NCI-H1417 treated with DMSO at 0.1 percent for 48 hours (cell line): Measurements from ENCODE around the gene ARNT2.
"Not testable (repeated sequence)": the region's sequence is repeated elsewhere in the genome, so short reads cannot be mapped to it uniquely, and the experiment has no call there.

Experiments
- DNase-seq: peaks from one replicate; lab custom pipeline; 2025; lab: John Stamatoyannopoulos, UW

The ARNT2 gene

DNA sequence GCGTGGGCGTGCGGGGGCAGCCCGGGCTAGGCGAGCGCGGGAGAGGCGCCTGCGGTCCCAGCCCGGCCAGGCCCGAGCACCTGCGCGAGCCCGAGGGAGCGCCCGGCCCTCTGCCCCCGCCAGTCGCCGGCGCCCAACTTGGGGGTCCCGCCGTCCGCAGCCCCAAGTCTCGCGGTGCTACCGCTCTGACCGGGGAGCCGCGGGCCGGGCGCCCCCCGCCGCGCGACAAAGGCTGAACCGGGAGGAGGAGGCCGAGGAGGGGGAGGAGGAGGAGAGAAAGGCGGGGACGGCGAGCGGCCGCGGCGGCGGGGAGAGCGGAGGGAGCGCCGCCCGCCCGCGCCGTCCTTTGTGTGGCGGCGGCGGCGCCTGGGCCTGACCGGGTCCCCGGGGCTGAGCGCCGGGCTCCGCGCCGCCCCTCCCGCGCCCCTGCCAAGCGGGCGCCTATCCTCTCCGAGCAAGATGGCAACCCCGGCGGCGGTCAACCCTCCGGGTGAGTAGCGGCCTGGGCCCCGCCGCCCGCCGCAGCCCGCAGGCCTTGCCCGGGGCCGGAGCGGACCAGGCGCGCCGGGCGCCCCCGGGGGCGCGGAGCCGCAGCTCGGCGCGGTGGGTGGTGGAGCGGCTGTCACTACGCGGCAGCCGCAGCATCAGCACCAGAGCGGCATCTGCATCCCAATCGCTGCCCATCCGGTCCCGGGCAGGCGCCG is at the start of gene ARNT2:
Gene ARNT2, plus strand, starts transcription at position 326 of the 704 bp plus-strand sequence. Its CDS starts 134 bp downstream, at position 460.
- DNase-seq = no peak

DNA sequence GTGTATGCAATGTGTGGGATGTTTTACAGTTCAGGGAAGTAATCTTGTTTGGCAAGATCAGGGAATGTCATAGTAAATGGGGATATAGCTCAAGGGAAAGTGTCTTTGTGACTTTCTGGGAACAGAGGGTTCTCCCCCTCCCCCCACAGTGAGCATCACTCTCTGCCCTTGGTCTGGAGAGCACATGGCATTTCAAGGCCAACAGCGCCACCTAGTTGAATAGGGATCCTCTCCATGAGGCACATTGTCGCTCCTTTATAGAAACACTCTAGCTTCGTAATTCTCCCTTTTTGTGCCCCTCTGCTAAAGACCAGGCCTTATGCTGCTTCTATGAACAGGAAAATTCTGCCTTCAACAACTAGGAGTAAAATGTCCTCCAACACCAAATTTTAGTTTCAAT is 37.1 kb upstream of the ARNT2 start:
- DNase-seq = no peak

DNA sequence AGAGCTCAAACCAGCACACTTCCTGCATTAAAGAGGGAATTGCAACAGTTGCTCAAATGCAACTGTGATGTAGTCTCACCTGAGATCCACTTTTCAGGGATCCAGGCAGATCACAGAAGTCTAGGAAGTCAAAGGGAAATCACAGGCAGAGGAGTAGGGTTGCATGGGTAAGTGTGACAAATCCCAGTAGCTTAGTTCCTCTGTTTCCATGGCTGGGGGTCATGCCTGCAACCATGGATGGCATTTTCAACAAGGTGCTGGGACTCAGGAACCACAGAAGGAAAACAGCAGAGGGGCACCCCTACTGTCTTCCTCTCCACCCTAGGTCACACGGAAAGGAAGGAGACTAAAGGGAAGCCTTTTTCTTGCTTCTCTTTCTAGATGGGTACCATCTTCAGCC is 36.5 kb upstream of the ARNT2 start:
- DNase-seq = no peak

DNA sequence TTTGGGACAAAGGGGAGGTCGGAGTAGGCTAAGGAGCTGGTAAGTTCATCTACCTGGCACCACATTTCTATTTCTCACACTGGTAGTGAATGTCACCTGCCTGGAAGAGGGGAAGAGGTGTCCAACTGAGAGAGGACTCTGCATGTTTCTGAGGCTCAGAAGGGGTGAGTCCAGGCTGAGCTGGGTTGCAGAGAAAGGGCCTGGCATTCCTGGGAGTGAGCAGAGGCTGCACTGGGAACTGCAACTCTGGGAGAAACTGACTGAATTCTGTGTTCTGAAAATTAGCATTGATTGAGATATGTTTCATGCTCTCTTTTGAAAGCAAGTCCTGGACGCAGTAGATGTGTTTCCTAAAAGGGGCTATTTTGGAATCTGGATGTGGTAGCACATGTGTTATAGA is 32.3 kb upstream of the ARNT2 start:
- no peak for DNase-seq

DNA sequence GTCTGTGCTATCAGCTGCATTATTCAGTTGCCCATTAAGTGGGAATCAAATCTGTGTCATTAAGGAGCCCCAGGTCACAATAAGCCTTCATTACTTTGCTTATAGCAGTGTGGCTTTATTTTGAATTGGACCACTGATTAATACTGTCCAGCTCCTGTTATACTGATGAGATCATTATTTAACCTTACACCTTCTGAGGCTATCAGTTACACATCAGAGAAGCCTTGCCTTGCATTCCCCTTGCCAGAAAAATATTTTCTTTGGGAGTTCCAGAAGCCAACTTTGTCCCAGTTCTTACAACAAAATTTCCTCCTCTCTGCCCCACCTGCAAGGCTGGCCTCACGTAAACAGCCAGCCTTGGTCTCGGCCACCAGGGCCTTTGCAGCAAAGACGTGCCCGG is 29.7 kb upstream of the ARNT2 start:
- DNase-seq = no peak

DNA sequence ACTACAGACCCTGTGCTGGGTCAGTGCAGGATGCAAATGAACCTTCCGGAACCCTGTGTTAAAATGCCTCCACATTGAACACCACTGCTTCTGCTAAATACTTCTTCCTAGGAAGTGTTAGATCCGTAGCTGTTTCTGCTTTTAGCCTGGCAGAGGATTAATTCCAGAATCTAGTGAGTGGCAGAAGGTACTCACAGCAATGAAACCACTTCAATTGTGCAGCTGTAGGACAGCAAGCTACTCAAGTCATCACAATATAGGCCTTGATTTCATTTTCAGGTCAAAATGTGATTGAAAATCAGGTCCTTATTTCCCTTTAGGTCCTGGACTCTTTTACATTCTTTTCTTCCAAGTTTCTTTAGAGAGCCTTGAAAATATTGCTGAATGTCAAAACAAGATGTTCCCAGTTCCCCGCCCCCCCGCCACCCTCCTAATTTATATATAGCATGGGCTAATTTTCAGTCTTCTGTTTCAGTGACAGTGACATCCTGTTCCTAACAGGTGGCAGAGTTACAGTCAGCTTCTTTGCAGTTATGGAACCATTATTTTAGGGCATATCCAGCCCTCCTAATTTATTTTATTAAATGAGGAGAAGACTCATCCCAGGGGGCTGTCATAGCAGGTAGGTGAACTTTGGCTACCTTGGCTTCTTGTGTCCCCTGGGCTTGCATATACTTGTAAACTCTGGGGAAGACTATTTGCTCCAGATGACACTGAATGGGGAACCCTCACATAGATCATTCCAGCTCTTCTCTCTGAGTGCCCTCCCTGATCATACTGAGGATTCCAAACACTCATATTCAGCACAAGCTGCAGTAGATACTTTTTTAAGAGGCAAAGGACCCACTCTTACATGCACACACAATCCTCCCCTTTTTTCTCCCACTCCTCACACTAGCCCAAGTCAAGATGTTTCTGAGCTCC is 28.0 kb upstream of the ARNT2 start:
- no peak for DNase-seq

DNA sequence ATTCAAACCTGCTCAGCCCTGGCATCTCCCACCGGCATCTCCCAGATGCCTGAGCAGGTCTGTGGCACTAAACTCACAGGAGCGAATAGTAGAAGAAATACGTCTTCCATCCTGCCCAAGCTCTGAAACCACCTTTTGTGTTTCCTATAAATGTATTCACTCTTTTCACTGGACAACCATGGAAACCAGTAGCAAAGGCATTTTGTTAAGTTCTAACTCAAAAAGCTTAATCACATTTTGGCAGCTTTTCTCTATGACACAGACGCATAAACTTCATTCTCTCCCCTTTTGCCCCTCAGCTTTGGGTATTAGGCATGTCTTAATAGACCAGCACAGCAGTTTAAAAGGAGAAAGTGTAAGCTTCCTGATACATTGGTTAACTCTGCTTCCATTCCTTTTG is 24.5 kb upstream of the ARNT2 start:
- no peak for DNase-seq

DNA sequence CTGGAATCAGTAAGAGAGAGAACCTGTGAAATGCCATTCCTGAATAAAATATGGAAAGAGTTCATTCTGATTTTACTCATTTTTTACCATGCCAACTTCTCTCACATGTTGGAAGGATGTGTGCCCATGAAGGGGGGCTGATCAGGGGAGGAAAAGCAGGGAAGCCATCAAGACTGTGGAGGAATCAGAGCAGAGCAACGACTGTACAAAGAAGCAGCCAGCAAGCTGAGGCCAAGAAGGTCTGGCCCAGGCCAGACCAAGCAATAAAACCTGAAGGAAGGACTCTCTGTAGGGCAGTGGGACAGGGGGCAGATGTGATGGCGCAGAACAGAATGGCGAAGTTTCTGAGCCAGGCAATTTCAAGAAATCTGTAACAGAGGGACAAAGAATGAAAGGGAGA is 24.0 kb upstream of the ARNT2 start:
- DNase-seq = no peak

DNA sequence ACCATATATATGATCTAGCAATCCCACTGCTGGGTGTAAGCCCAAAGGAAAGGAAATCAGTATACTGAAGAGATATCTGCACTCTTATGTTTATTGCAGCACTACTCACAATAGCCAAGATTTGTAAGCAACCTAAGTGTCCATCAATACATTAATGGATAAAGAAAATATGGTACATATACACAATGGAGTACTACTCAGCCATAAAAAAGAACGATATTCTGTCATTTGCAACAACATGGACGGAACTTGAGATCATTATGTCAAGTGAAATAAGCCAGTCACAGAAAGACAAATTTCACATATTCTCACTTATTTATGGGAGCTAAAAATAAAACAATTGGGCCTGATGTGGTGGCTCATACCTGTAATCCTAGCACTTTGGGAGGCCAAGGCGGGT is 21.9 kb upstream of the ARNT2 start:
- no peak for DNase-seq

DNA sequence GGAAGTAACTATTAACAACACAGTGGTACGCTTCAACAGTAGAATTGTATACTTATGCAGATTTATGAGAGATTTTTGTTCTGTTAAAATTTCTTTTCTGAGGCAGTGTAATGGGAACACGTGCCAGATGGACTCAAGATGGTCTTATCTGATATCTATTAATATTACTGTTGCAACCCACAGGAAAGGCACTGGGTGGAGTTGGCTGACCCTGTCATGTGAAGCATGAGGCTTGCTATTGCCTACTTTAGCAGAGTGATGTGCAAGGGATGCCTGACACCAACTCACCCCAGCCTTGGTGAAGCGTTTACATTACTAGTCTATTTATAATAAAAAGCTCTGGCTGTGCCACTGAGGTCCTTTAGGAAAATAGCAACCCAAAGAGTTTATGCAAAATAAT is 19.8 kb upstream of the ARNT2 start:
- no peak for DNase-seq

DNA sequence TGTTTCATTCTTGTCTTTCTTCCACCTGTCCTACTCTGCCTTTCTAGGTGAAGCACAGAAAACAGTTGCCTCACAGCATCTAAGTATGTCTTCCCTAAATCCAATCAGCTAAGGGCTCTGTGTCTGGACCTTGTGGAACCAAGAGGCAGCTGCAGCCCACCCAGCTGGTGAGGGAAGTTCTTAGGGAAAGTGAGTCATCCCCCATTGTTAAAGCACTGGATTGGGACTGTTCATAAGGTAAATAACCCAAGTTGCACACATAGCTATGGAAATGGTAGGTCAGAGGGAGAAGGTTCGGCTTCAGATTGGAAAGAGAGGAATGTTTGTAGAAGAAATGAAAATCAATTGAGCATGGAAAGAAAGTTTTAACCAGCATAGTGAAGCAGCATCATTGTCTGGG is 18.0 kb upstream of the ARNT2 start:
- DNase-seq = no peak

DNA sequence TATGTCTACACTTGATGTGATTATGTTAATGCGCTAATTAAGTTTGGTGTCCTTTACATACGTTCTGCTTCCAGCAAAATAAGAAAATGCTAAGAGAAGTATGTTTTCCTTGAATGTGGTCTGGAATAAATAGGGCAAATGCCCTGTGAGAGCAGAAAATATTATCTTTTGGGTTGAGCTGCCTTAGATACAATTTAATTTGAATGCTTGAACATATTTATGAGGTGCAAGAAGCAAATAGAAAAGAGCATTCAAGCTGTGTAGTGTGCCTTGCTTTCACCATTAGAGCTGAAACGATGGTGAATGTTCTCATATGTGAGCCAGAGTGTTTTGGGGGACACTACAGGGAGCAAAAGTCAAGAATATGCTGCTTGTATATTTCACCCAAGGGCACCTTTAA is 15.9 kb upstream of the ARNT2 start:
- DNase-seq = no peak

DNA sequence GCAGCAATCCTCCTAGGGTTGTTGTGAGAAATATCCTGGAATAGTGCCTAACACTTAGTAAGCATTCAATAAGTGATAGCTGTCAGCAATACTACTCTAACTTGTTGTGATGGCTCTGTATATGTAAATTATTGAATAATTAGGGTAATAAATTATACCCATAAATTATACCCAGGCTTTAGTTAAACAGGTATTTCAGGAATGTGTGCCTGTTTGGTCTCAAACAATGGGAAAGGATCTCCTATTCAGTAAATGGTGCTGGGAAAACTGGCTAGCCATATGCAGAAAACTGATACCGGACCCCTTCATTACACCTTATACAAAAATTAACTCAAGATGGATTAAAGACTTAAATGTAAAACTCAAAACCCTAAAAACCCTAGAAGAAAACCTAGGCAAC is 14.8 kb upstream of the ARNT2 start:
- DNase-seq = no peak

DNA sequence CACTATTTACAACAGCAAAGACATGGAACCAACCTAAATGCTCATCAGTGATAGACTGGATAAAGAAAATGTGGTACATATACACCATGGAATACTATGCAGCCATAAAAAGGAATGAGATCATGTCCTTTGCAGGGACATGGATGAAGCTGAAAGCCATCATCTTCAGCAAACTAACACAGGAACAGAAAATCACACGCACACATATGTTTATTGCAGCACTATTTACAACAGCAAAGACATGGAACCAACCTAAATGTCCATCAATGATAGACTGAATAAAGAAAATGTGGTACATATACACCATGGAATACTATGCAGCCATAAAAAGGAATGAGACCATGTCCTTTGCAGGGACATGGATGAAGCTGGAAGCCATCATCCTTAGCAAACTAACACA is 13.2 kb upstream of the ARNT2 start:
- not testable (repeated sequence) for DNase-seq

DNA sequence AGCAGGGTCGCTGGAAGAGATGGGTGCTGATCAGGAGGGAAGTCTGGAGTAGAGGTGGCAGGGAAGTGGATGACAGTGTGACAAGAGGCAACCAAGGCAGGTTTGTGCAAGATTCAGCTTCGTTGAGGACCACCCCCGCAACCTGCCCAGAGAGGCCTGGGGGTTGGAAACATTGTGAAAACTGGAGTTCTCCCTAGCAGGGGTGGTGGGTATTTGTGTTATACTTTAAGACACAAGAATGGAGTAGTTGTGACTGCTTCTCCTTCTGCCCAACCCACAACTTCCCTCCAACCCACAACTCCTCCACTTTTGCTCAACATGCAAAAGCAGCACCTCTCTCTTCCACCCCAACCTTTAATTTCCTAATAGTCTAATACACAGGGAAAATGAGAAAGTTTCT is 8.6 kb upstream of the ARNT2 start:
- DNase-seq = no peak

DNA sequence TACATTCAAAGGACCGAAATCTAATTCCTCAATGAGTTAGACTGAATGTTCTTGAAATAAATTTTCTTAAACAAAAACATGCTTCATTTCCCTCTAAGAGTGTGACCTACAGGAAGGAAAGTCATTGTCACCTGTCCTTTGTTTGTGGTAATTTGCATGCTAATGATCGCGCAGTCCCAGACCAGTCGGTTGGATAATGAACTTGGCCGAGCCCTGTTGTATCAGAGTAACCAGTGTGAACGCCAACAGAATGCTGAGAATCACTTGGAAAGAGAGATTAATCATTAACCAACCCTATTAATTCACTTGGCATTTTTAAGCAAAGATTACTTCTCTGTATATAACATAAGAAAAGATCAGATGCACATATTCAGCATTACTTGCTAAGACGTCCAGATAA is 8.1 kb upstream of the ARNT2 start:
- no peak for DNase-seq

DNA sequence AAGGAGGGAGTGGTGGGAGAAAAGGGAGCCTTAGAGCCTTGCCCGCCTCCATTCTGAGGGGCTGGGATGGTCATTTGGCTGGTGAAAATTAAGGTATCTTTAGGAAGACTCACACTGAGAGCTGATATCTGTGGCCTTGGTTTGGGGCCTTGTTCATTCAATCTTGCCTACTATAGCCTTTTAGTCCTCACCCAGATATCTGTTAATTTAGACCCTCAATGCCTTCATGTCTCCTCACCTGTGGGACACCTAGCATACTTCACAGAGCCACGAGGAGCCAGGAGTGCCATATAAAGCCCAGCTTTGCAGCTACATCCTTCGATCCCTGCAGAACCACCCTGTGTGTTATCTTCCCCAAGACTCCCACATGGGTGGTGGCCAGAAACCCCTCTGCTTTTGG is 4.7 kb upstream of the ARNT2 start:
- no peak for DNase-seq

DNA sequence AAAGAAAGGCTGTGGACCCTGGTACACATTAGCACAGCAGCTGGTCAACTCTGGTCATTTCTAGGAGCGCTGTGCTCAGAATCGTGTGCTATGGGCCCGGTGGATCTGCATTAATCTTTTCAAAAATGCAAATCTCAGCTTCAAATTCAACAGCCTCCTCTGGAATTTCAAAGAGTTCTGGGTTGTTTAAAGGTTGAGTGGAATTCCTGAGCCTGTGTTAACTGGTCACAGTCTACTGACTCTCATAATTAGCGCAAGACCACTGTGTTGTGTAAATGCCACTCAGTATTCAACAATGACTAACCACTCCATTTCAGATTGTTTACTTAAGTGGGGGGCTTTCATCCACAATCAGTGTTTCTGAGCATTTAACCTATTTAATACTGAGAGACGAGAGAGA is 2.7 kb upstream of the ARNT2 start:
- DNase-seq = no peak

DNA sequence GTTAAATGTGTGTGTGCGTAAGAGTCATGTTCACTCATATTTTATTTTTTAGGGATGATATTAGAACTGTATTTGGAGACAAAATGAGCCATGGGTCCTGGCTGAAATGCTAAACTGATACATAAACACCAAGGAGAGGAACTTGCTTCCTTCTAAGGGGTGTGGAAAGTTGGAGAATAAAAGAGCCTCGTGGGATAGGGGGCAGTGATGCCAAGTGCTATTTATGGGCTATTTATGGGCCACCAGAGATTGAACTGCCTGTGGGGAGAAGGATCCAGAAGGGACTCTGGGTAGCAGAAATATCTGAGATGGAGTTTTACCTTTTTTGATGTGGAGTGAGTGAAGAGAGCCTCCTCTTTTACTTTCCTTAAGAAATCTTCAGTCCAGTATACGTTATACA is 1.8 kb upstream of the ARNT2 start:
- DNase-seq = no peak

DNA sequence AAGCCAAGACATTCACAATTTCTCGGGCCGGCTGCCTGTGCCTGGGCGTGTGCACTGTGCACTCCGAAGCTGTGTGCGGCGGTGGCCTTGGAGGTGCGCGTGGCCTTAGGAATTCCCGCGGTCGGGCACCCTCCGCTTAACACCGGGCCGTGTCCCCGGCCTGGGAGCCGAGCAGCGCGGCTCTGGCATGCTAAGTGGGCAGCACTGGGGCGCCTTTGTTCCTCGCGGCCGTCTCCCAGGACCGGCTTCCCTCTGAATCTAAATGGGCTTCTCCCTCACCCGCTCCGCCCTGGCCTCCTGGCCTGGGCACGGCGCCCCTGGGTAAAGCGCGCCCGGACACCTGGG is 498 bp upstream of the ARNT2 start:
- no peak for DNase-seq

DNA sequence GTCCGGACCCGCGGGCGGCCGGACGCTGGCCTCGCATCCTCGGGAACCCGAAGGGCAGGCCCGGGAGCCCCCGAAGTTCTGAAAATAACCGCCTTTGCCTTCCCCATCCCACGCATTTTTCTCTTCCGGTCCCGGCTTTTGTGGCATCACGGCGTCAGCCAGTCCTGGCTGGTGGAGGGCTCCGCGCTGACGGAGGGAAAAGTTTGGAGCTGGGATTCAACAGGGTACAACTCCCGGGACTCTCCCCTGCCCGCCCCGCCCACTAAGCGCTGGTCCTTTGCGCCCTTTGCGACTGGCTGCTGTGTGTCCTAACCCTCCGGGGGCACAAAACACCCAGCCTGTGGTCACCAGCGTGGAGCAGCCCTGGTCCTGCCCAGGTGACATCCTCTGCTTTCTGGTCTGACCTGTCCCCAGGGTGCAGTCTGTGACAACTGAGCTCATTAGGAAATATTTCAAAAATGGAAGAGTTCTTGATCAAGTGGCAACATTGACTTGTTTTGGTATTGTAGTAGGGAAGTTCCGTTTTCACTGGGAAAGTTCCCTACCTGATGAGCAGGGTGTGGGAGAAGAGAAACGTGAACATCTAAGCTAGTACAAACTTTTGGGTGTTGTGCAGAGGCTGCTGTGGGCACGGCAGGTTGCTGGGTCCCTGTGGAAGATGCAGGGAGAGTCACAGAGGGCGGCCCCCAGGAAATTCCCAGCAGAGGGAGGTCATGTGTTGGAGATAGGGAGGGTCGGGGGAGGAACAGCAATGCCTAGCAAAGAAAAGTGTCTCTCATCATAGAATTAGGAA is 775 bp downstream of the ARNT2 start:
- no peak for DNase-seq

DNA sequence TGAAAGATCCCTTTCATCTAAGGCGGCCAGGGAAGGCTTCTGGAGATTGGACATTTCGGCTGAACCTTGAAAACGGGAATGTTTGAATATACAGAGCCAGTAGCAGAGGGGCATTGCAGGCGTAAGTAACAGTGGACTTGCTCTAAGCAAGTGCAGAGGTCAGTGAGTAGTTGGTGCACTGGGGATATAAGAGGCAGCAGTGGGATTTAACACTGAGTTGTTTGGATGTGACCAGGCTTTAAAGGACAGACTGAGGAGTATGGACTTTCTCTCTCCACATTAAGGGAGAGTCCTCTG is 1.3 kb downstream of the ARNT2 start:
- no peak for DNase-seq

DNA sequence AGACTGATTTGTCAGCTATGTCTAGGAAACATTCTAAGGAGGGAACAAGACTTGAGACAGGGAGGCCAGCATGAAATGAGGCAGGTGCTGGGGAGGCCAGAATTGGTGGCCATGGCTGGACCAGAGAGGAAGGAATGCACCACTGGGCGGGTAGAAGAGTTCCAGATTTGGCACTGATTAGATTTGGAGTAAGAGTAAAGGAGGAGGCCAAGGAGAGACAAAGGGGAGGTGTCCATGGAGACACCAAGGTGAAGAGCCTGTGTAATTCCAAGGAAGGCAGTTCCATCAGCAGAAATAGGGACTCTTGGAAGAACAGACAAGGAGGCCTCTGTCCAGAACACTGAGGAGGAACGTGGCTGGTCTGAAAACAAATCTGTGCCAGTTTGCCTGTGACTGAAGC is 1.8 kb downstream of the ARNT2 start:
- DNase-seq = no peak
